K562 (cell line): ENCODE results near the gene HSD17B2.

Experiments used
- CREB5 ChIP-seq: fragments of 250-450 bp; sonication (Bioruptor Pico); IDR thresholded peaks from 2 replicates; pipeline ENCODE4 v1.5.0; 2020; ENCODE audit warnings: mild to moderate bottlenecking
- CTCF ChIP-seq, 3 experiments: IDR thresholded peaks in 2 of 3; conservative IDR thresholded peaks in 1 of 3; 2 replicates each; pipeline ENCODE4 v1.5.1; 2011 to 2012; ENCODE audit warnings: low read length in 3 of 3, mild to moderate bottlenecking in 3 of 3, control low read depth in 2 of 3, improper control_type of control experiment in 1 of 3, inconsistent platforms in 1 of 3, low read depth in 1 of 3, mixed read lengths in 1 of 3, moderate library complexity in 1 of 3; ENCODE audit not compliant: insufficient read depth in 2 of 3
- EP300 ChIP-seq: IDR thresholded peaks from 2 replicates; pipeline ENCODE4 v1.6.1; 2012; ENCODE audit warnings: low read length, improper control_type of control experiment
- HNRNPH1 ChIP-seq: fragments of 200-400 bp; formaldehyde crosslinking; optimal IDR thresholded peaks from 2 replicates; pipeline ENCODE3; 2017; ENCODE audit warnings: low read depth, mild to moderate bottlenecking, low read length, moderate library complexity
- POLR2A ChIP-seq: fragments of 450-650 bp; conservative IDR thresholded peaks from 2 replicates; pipeline ENCODE4 v1.6.1; 2016
- RNF2 ChIP-seq: sonication (generic); IDR thresholded peaks from 2 replicates; pipeline ENCODE4 v1.6.1; 2016
- SP1 ChIP-seq: sonication (generic); formaldehyde crosslinking; IDR thresholded peaks from 2 replicates; pipeline ENCODE4 v1.8.1; 2022; ENCODE audit warnings: mild to moderate bottlenecking, missing genetic modification reagents
- ZNF134 ChIP-seq: fragments of 250-450 bp; sonication (Bioruptor Pico); conservative IDR thresholded peaks from 2 replicates; pipeline ENCODE4 v1.4.0; 2020
- TF ChIP-seq, protein P1 (sequence below): sonication (generic); formaldehyde crosslinking; IDR thresholded peaks from 2 replicates; pipeline ENCODE4 v1.8.1; 2023; ENCODE audit warnings: mild to moderate bottlenecking, missing genetic modification reagents

- no peak for TF ChIP-seq ZNF134 (CRISPR knock-in tag)
- TF ChIP-seq CTCF (IDR thresholded peaks at IDR 0.05 in 2 of 3, conservative IDR thresholded peaks at IDR 0.05 in 1 of 3; ENCODE audit: insufficient read depth in 2 of 3, low read depth in 1 of 3, low read length in 3 of 3) = no peak
- no peak for TF ChIP-seq CREB5 (CRISPR knock-in tag)
- no peak for TF ChIP-seq HNRNPH1
- TF ChIP-seq POLR2A = no peak
- no peak for TF ChIP-seq SP1 (CRISPR knock-in tag)
- TF ChIP-seq RNF2 = no peak
- TF ChIP-seq, protein P1, sequence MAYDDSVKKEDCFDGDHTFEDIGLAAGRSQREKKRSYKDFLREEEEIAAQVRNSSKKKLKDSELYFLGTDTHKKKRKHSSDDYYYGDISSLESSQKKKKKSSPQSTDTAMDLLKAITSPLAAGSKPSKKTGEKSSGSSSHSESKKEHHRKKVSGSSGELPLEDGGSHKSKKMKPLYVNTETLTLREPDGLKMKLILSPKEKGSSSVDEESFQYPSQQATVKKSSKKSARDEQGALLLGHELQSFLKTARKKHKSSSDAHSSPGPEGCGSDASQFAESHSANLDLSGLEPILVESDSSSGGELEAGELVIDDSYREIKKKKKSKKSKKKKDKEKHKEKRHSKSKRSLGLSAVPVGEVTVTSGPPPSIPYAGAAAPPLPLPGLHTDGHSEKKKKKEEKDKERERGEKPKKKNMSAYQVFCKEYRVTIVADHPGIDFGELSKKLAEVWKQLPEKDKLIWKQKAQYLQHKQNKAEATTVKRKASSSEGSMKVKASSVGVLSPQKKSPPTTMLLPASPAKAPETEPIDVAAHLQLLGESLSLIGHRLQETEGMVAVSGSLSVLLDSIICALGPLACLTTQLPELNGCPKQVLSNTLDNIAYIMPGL (CRISPR knock-in tag) = no peak
- TF ChIP-seq EP300 = no peak
Observed at GRCh38 chr16:82134846-82135245, 99.8 kb downstream of the HSD17B2 start.
